ENCODE results near the gene TEAD1. TPM values are rescaled to one million over a fixed set of nuclear protein-coding genes. Genes with fewer than 3 reads are reported as not detected.

TEAD1 gene
- total RNA-seq, 2 donors from 2014 or later, result 32.7 to 56.7 TPM

- Histone ChIP-seq H3K36me3 (no peaks in the 10 kb centered on the region), H3K4me3 (no peak overlapping the region), H3K9ac (ENCODE audit: low read depth in 2 of 2, low read length in 2 of 2) (no peak overlapping the region), H3K27me3 (no peaks in the 10 kb centered on the region), H3K9me3 (no peaks in the 10 kb centered on the region), H3K4me1 (no peaks in the 10 kb centered on the region), H3K27ac (no peak overlapping the region)
- intact Hi-C loops (cut with DNase I), result no loop called here
- TF ChIP-seq CTCF (IDR thresholded peaks at IDR 0.05), result no peak
- no peak for DNase-seq
These were observed 40.9 kb downstream of the TEAD1 start for GRCh38 chr11:12715131-12715530.

GRCh38 chr11:12715941-12716340, 41.7 kb downstream of the TEAD1 start:
- Histone ChIP-seq H3K9me3 (no peaks in the 10 kb centered on the region), H3K36me3 (no peaks in the 10 kb centered on the region), H3K27ac (no peak overlapping the region), H3K4me3 (no peak overlapping the region), H3K4me1 (no peaks in the 10 kb centered on the region), H3K27me3 (no peaks in the 10 kb centered on the region), H3K9ac (ENCODE audit: low read depth in 2 of 2, low read length in 2 of 2) (no peak overlapping the region)
- DNase-seq, result no peak
- TF ChIP-seq CTCF (IDR thresholded peaks at IDR 0.05), result no peak
- intact Hi-C loops (cut with DNase I), result no loop called here

GRCh38 chr11:12716816-12717215, 42.6 kb downstream of the TEAD1 start:
- TF ChIP-seq CTCF (IDR thresholded peaks at IDR 0.05), result no peak
- Histone ChIP-seq H3K4me3 (no peak overlapping the region), H3K9ac (ENCODE audit: low read depth in 2 of 2, low read length in 2 of 2) (no peak overlapping the region), H3K27ac (no peak overlapping the region), H3K9me3 (no peaks in the 10 kb centered on the region), H3K36me3 (no peaks in the 10 kb centered on the region), H3K27me3 (no peaks in the 10 kb centered on the region), H3K4me1 (no peaks in the 10 kb centered on the region)
- no peak for DNase-seq
- intact Hi-C loops (cut with DNase I), result no loop called here

- Histone ChIP-seq H3K4me1 (peaks cover under 1% of the 10 kb centered on the region), H3K36me3 (no peaks in the 10 kb centered on the region), H3K27ac (no peak overlapping the region), H3K9me3 (no peaks in the 10 kb centered on the region), H3K9ac (ENCODE audit: low read depth in 2 of 2, low read length in 2 of 2) (no peak overlapping the region), H3K4me3 (no peak overlapping the region), H3K27me3 (no peaks in the 10 kb centered on the region)
- DNase-seq, result no peak
- intact Hi-C loops (cut with DNase I), result no loop called here
- no peak for TF ChIP-seq CTCF (IDR thresholded peaks at IDR 0.05)
These were observed 43.6 kb downstream of the TEAD1 start for GRCh38 chr11:12717851-12718291.

- peaks cover 7% of the 10 kb centered on the region for H3K4me1 ChIP-seq
- H3K27me3 ChIP-seq, result no peaks in the 10 kb centered on the region
- no peak overlapping the region for H3K9ac ChIP-seq (ENCODE audit: low read depth in 2 of 2, low read length in 2 of 2)
- H3K9me3 ChIP-seq, result no peaks in the 10 kb centered on the region
- no peak overlapping the region for H3K27ac ChIP-seq
- H3K36me3 ChIP-seq, result no peaks in the 10 kb centered on the region
- H3K4me3 ChIP-seq, result no peak overlapping the region
- DNase-seq, result no peak
- no peak for TF ChIP-seq CTCF (IDR thresholded peaks at IDR 0.05)
- intact Hi-C loops (cut with DNase I), result no loop called here
These were observed 45.0 kb downstream of the TEAD1 start for GRCh38 chr11:12719221-12719620.

All from colonic mucosa (tissue), 4 donors.